ENCODE data around the gene PCSK2.

- no peak for TF ChIP-seq CTCF (conservative IDR thresholded peaks at IDR 0.05 in 1 of 2, IDR thresholded peaks at IDR 0.05 in 1 of 2; ENCODE audit: extremely low read depth in 1 of 2, insufficient read depth in 1 of 2, low read depth in 1 of 2, low read length in 2 of 2)
- TF ChIP-seq EZH2 (IDR thresholded peaks at IDR 0.05; ENCODE audit: borderline replicate concordance, low read length) = no peak
These were observed 230.8 kb downstream of the PCSK2 start for GRCh38 chr20:17457588-17458190.
